MM.1S (cell line): Measurements from ENCODE around the gene GRAMD2A.

ENCODE experiments used
- DNase-seq: peaks from one replicate; pipeline ENCODE4 v3.0.0-alpha.2; 2015
- H2AFZ ChIP-seq: fragments of 300-600 bp; sonication (generic); 2 replicates; pipeline ENCODE4 v1.6.0; 2016; ENCODE audit warnings: antibody characterized with exemption, low read length
- H3F3A ChIP-seq: fragments of 300-600 bp; sonication (generic); 2 replicates; pipeline ENCODE4 v1.6.1; 2016; ENCODE audit warnings: mild to moderate bottlenecking, antibody characterized with exemption, low read length, moderate library complexity, mixed read lengths; ENCODE audit not compliant: insufficient read depth
- H3K27ac ChIP-seq: fragments of 300-600 bp; sonication (generic); 2 replicates; pipeline ENCODE4 v1.5.1; 2016; ENCODE audit warnings: mild to moderate bottlenecking, low read length
- H3K27me3 ChIP-seq: fragments of 300-600 bp; sonication (generic); replicated peaks from 2 replicates; pipeline ENCODE4 v1.6.0; 2016; ENCODE audit warnings: low read length; ENCODE audit not compliant: insufficient read depth
- H3K36me3 ChIP-seq: fragments of 300-600 bp; sonication (generic); replicated peaks from 2 replicates; pipeline ENCODE4 v1.6.1; 2016; ENCODE audit warnings: mild to moderate bottlenecking, low read length, mixed read lengths; ENCODE audit not compliant: insufficient read depth
- H3K4me1 ChIP-seq: fragments of 300-600 bp; sonication (generic); 2 replicates; pipeline ENCODE4 v1.6.1; 2016; ENCODE audit warnings: low read length, mixed read lengths
- H3K4me2 ChIP-seq: fragments of 300-600 bp; sonication (generic); 2 replicates; pipeline ENCODE4 v1.6.0; 2016; ENCODE audit warnings: low read depth, low read length
- H3K4me3 ChIP-seq: fragments of 300-600 bp; sonication (generic); 2 replicates; pipeline ENCODE4 v1.5.1; 2016; ENCODE audit warnings: low read length, mixed read lengths
- H3K79me2 ChIP-seq: fragments of 300-600 bp; sonication (generic); 2 replicates; pipeline ENCODE4 v1.6.1; 2016; ENCODE audit warnings: mixed run types, low read length, mixed read lengths
- H3K9ac ChIP-seq: fragments of 300-600 bp; sonication (generic); 2 replicates; pipeline ENCODE4 v1.6.1; 2016; ENCODE audit warnings: low read length, mixed read lengths
- H3K9me2 ChIP-seq: fragments of 300-600 bp; sonication (generic); replicated peaks from 2 replicates; pipeline ENCODE4 v1.6.1; 2016; ENCODE audit warnings: mild to moderate bottlenecking, low read length, mixed read lengths; ENCODE audit not compliant: insufficient read depth
- H3K9me3 ChIP-seq: fragments of 300-600 bp; sonication (generic); replicated peaks from 2 replicates; pipeline ENCODE4 v1.6.1; 2016; ENCODE audit warnings: mild to moderate bottlenecking, low read length, mixed read lengths; ENCODE audit not compliant: insufficient read depth
- H4K20me1 ChIP-seq: fragments of 300-600 bp; sonication (generic); 2 replicates; pipeline ENCODE4 v1.6.1; 2016; ENCODE audit warnings: mild to moderate bottlenecking, low read length, moderate library complexity, mixed read lengths; ENCODE audit not compliant: insufficient read depth
- EZH2 ChIP-seq: fragments of 300-600 bp; sonication (generic); optimal IDR thresholded peaks from 2 replicates; pipeline ENCODE3; 2017; ENCODE audit warnings: low read depth, mild to moderate bottlenecking, antibody characterized with exemption, low read length, mixed read lengths
- EZH2phosphoT487 ChIP-seq: fragments of 300-600 bp; sonication (generic); IDR thresholded peaks from 2 replicates; pipeline ENCODE4 v1.6.1; 2018; ENCODE audit warnings: antibody characterized with exemption, low read length
- TF ChIP-seq, protein P1 (sequence below): fragments of 300-600 bp; sonication (generic); IDR thresholded peaks from 2 replicates; pipeline ENCODE4 v1.5.1; 2016; ENCODE audit warnings: antibody characterized with exemption, low read length, mixed read lengths

The GRAMD2A gene

DNA sequence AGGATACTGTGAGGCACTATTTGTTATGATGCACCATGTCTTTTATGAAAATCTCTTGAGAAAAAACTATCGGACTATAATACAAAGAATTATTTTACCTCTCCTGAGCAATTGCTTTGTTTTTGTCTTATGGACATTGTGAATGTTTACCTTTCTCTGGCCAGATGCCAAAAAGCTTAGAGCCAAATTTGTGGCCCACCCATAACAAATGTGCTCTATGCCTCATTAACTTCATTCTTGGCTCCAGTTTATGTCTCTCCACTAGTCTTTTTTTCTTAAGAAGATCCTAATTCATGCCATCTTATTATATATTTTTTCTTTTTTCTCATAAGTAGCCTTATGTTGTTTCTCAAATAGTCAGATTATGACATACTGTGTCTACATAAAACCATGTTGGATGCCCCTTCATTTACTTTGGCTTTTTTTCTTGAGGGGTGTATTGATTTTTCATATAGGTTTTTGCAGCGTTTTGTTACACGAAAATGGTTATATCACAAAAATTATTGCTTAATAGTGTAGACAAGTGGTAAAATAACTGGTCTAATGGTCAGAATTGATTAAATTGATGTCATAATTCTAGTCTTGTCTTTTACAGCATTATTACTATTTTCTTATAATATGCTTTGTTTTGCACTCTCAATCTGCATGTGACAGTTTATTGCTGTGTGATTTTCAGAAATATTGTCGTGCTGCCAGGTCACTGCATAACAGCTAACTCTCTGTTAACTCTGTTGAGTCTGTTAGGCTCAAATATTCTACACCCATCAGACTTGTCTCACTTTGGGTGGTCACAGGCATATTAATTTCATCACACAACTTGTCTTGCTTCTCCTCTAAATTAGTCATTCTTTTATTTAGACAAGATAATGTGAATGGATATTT is 61.2 kb downstream of the GRAMD2A start:
- TF ChIP-seq, protein P1, sequence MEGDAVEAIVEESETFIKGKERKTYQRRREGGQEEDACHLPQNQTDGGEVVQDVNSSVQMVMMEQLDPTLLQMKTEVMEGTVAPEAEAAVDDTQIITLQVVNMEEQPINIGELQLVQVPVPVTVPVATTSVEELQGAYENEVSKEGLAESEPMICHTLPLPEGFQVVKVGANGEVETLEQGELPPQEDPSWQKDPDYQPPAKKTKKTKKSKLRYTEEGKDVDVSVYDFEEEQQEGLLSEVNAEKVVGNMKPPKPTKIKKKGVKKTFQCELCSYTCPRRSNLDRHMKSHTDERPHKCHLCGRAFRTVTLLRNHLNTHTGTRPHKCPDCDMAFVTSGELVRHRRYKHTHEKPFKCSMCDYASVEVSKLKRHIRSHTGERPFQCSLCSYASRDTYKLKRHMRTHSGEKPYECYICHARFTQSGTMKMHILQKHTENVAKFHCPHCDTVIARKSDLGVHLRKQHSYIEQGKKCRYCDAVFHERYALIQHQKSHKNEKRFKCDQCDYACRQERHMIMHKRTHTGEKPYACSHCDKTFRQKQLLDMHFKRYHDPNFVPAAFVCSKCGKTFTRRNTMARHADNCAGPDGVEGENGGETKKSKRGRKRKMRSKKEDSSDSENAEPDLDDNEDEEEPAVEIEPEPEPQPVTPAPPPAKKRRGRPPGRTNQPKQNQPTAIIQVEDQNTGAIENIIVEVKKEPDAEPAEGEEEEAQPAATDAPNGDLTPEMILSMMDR = no peak
- TF ChIP-seq EZH2phosphoT487 = no peak
- TF ChIP-seq EZH2 = no peak
- Histone ChIP-seq H3K4me3 (no peak overlapping the region), H3K36me3 (no peaks in the 10 kb centered on the region), H3F3A (peaks cover 1% of the 10 kb centered on the region; the same call in 1 of the 2 replicates), H3K4me2 (no peak overlapping the region), H2AFZ (no peak overlapping the region), H3K9me2 (no peaks in the 10 kb centered on the region), H4K20me1 (no peaks in the 10 kb centered on the region), H3K9me3 (no peaks in the 10 kb centered on the region), H3K79me2 (no peaks in the 10 kb centered on the region), H3K27me3 (peaks cover 20% of the 10 kb centered on the region), H3K4me1 (peaks cover 6% of the 10 kb centered on the region), H3K9ac (no peak overlapping the region), H3K27ac (no peak overlapping the region)
- no peak for DNase-seq

DNA sequence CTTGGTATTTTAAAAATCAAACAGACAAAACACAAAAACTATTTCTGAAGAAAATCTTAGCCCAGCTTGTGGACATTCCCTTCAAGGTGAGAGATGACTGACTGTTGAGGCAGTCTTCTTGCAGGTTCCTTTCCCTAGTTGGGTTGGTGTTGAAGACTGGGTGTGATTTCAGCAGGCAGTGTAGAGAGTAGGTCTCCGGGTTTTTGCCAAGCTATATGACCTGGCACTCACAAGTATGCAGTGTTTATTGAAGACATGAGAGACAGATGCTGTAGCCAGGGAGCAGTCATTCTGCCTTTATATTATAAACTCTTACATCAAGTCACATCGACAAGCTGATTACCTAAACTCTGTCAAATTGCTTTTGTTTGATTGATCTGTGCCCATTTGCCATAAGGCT is 61.9 kb downstream of the GRAMD2A start:
- H2AFZ ChIP-seq = no peak overlapping the region
- no peak overlapping the region for H3K4me2 ChIP-seq
- no peaks in the 10 kb centered on the region for H4K20me1 ChIP-seq
- H3K79me2 ChIP-seq = no peaks in the 10 kb centered on the region
- H3K27me3 ChIP-seq = peaks cover 17% of the 10 kb centered on the region
- no peak overlapping the region for H3K27ac ChIP-seq
- no peaks in the 10 kb centered on the region for H3K9me2 ChIP-seq
- H3K36me3 ChIP-seq = no peaks in the 10 kb centered on the region
- H3F3A ChIP-seq = no peaks in the 10 kb centered on the region
- H3K9ac ChIP-seq = no peak overlapping the region
- H3K4me3 ChIP-seq = no peak overlapping the region
- no peak for DNase-seq
- TF ChIP-seq EZH2 (no peak), EZH2phosphoT487 (no peak)
- TF ChIP-seq, protein P1 = no peak
- H3K9me3 ChIP-seq = no peaks in the 10 kb centered on the region
- H3K4me1 ChIP-seq = no peaks in the 10 kb centered on the region

DNA sequence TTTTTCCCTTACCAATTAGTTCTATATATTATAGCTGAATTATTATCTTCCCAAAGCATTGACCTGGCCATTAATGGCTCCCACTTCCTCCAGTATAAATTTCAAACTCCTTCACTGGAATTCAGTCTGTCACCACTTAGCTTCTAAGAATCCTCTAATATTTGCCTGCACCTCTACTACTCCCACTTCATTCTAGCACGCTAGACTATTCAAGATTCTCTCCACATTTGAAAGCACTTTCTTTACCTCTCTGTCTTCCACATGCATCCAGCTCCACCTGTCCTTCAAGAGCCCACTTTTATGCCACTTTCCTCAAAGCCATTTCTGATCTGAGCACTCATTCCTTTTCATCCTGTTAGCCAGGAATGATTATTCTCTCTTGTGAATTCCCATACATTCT is 64.4 kb downstream of the GRAMD2A start:
- Histone ChIP-seq H3K9me2 (no peaks in the 10 kb centered on the region), H3K9ac (no peak overlapping the region), H3K36me3 (no peaks in the 10 kb centered on the region), H2AFZ (no peak overlapping the region), H3K4me2 (no peak overlapping the region), H3K79me2 (no peaks in the 10 kb centered on the region), H3K27me3 (no peaks in the 10 kb centered on the region), H3K4me1 (no peaks in the 10 kb centered on the region), H4K20me1 (no peaks in the 10 kb centered on the region), H3F3A (no peaks in the 10 kb centered on the region), H3K27ac (no peak overlapping the region), H3K4me3 (no peak overlapping the region), H3K9me3 (no peaks in the 10 kb centered on the region)
- DNase-seq = no peak
- TF ChIP-seq EZH2 = no peak
- TF ChIP-seq, protein P1 = no peak
- TF ChIP-seq EZH2phosphoT487 = no peak
